Trophoblast cell (in vitro differentiated cells and primary cell): Measurements from ENCODE around the gene TOR4A.
A peak's percentile ranks its signal among the peaks of the same experiment; 100 is the strongest.
"Not testable (repeated sequence)": the region's sequence is repeated elsewhere in the genome, so short reads cannot be mapped to it uniquely, and the experiment has no call there.

ENCODE experiments used
- DNase-seq, 2 donors: peaks; one replicate each; pipeline ENCODE4 v3.0.0-alpha.2; 2016
- H2AFZ ChIP-seq: 2 replicates; pipeline ENCODE4 v1.6.1; 2013; ENCODE audit warnings: low read length, moderate library complexity, mild to moderate bottlenecking; ENCODE audit not compliant: insufficient read depth, poor library complexity
- H2AK5ac ChIP-seq: 2 replicates; pipeline ENCODE4 v1.6.1; 2013; ENCODE audit warnings: mild to moderate bottlenecking, low read length
- H2BK120ac ChIP-seq: 2 replicates; pipeline ENCODE4 v1.6.1; 2013; ENCODE audit warnings: low read length, mild to moderate bottlenecking, moderate library complexity; ENCODE audit not compliant: insufficient read depth, poor library complexity
- H2BK12ac ChIP-seq: 2 replicates; pipeline ENCODE4 v1.6.1; 2013; ENCODE audit warnings: mild to moderate bottlenecking, low read length, moderate library complexity
- H2BK5ac ChIP-seq: 2 replicates; pipeline ENCODE4 v1.6.1; 2013; ENCODE audit warnings: low read length, low read depth, moderate library complexity, mild to moderate bottlenecking; ENCODE audit not compliant: poor library complexity
- H3K14ac ChIP-seq: 2 replicates; pipeline ENCODE4 v1.6.1; 2013; ENCODE audit warnings: mild to moderate bottlenecking, low read length
- H3K18ac ChIP-seq: 2 replicates; pipeline ENCODE4 v1.6.1; 2013; ENCODE audit warnings: mild to moderate bottlenecking, low read length
- H3K23ac ChIP-seq: 2 replicates; pipeline ENCODE4 v1.6.1; 2013; ENCODE audit warnings: low read length
- H3K27ac ChIP-seq: 2 replicates; pipeline ENCODE4 v1.5.1; 2013; ENCODE audit warnings: low read depth, mild to moderate bottlenecking, inconsistent platforms, low read length, moderate library complexity
- H3K27me3 ChIP-seq: 2 replicates; pipeline ENCODE4 v1.6.1; 2013; ENCODE audit warnings: inconsistent platforms, mild to moderate bottlenecking, low read length, moderate library complexity; ENCODE audit not compliant: insufficient read depth
- H3K36me3 ChIP-seq, 2 experiments: 1 replicate in 1 of 2; 2 replicates in 1 of 2; pipeline ENCODE4 v1.6.1; 2013; ENCODE audit warnings: low read length in 2 of 2, mild to moderate bottlenecking in 2 of 2, moderate library complexity in 1 of 2; ENCODE audit not compliant: insufficient read depth in 2 of 2, control insufficient read depth in 1 of 2
- H3K4ac ChIP-seq: 2 replicates; pipeline ENCODE4 v1.6.1; 2013; ENCODE audit warnings: low read depth, mild to moderate bottlenecking, low read length, moderate library complexity
- H3K4me1 ChIP-seq, 2 experiments: 1 replicate in 1 of 2; 2 replicates in 1 of 2; pipeline ENCODE4 v1.6.1; 2013; ENCODE audit warnings: low read length in 2 of 2, mild to moderate bottlenecking in 2 of 2, moderate library complexity in 1 of 2; ENCODE audit not compliant: insufficient read depth in 2 of 2, control insufficient read depth in 1 of 2
- H3K4me2 ChIP-seq: 2 replicates; pipeline ENCODE4 v1.6.1; 2013; ENCODE audit warnings: inconsistent platforms, mild to moderate bottlenecking, low read length, moderate library complexity
- H3K4me3 ChIP-seq: 2 replicates; pipeline ENCODE4 v1.5.1; 2013; ENCODE audit warnings: mild to moderate bottlenecking, low read depth, low read length, inconsistent platforms
- H3K79me1 ChIP-seq: one replicate; pipeline ENCODE4 v1.6.1; 2013; ENCODE audit warnings: low read length
- H3K79me2 ChIP-seq: 2 replicates; pipeline ENCODE4 v1.6.1; 2013; ENCODE audit warnings: low read length, mild to moderate bottlenecking; ENCODE audit not compliant: control insufficient read depth, insufficient read depth, poor library complexity
- H3K9ac ChIP-seq: 2 replicates; pipeline ENCODE4 v1.6.1; 2013; ENCODE audit warnings: mild to moderate bottlenecking, low read length
- H3K9me3 ChIP-seq: 2 replicates; pipeline ENCODE4 v1.6.1; 2013; ENCODE audit warnings: low read depth, mild to moderate bottlenecking, control low read depth, inconsistent platforms, low read length; ENCODE audit not compliant: insufficient read depth
- H4K12ac ChIP-seq: 2 replicates; pipeline ENCODE4 v1.6.1; 2013; ENCODE audit warnings: low read depth, mild to moderate bottlenecking, low read length, moderate library complexity
- H4K8ac ChIP-seq: 2 replicates; pipeline ENCODE4 v1.6.1; 2013; ENCODE audit warnings: low read depth, mild to moderate bottlenecking, low read length, moderate library complexity
- H4K91ac ChIP-seq: one replicate; pipeline ENCODE4 v1.6.1; 2013; ENCODE audit warnings: low read depth, mild to moderate bottlenecking, low read length, moderate library complexity
- WGBS: extraction: QIAGEN DNeasy Blood & Tissue Kit; methylation state at CpG from one replicate; pipeline ENCODE4 v1.1.7; 2013; ENCODE audit warnings: missing lambda C conversion rate; ENCODE audit not compliant: insufficient read length, insufficient coverage; ENCODE audit errors: extremely low coverage; 5-methylcytosine and 5-hydroxymethylcytosine counted together

TOR4A gene

DNA sequence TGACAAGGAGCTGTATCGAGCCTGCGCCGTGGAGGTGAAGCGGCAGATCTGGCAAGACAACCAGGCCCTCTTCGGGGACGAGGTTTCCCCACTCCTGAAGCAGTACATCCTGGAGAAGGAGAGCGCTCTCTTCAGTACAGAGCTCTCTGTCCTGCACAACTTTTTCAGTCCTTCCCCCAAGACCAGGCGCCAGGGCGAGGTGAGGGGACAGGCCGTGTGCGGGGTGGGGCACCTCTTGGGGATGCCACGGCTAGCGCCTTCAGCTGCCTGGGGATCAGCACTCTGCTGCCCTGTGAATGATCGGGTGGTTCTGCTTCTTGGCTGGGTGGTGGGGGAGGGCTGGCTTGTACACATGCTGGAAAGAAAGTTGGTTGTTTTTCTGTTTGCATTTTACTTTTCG is 20.7 kb upstream of the TOR4A start:
- no peaks in the 10 kb centered on the region for H3K9me3 ChIP-seq

DNA sequence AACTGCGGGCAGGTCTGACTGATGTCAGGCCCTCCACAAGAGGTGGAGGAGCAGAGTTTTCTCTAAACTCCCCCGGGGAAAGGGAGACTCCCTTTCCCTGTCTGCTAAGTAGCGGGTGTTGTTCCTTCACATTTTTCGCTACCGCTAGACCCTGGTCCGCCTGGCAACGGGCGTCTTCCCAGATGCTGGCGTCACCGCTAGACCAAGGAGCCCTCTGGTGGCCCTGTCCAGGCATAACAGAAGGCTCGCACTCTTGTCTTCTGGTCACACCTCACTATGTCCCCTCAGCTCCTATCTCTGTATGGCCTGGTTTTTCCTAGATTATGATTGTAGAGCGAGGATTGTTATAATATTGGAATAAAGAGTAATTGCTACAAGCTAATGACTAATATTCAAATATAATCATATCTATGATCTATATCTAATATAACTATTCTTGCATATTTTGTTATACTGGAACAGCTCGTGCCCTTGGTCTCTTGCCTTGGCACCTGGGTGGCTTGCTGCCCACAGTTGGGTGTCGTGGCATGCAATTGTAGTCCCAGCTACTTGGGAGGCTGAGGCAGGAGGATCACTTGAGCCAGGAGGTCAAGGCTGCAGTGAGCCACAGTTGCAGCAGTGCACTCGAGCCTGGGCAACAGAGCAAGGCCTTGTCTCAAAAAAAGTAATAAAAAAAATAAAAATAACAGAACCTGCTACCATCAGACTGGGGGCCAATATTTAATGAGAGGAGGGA is 15.2 kb upstream of the TOR4A start:
- not testable (repeated sequence) for H2BK12ac ChIP-seq, H3K23ac ChIP-seq, H3K9me3 ChIP-seq, H3K9ac ChIP-seq, H3K79me1 ChIP-seq, H4K8ac ChIP-seq, H3K4me1 ChIP-seq, H2BK120ac ChIP-seq, H2BK5ac ChIP-seq, H2AK5ac ChIP-seq, H3K4me3 ChIP-seq, H3K4ac ChIP-seq, H3K4me2 ChIP-seq, H3K14ac ChIP-seq, H3K27ac ChIP-seq, H3K27me3 ChIP-seq, H4K12ac ChIP-seq, H3K18ac ChIP-seq, H3K79me2 ChIP-seq, H4K91ac ChIP-seq, H2AFZ ChIP-seq
- WGBS = no CpG with 5 or more reads among the region's 15 CpGs
- H3K36me3 ChIP-seq = peaks cover 52 to 53% of the 10 kb centered on the region in 2 experiments
- peak in 1 of 2 donors; percentile 46 for DNase-seq

More for the DNA sequence above, 20.7 kb upstream of the TOR4A start:
- Histone ChIP-seq H3K14ac (no peak overlapping the region), H2AK5ac (no peak overlapping the region), H2BK12ac (no peak overlapping the region), H4K12ac (no peak overlapping the region), H2BK5ac (no peak overlapping the region), H3K36me3 (peaks cover 22 to 23% of the 10 kb centered on the region in 2 experiments), H3K27me3 (no peaks in the 10 kb centered on the region), H3K79me2 (peaks cover 12% of the 10 kb centered on the region), H3K4me1 (peaks cover 14 to 16% of the 10 kb centered on the region in 2 experiments), H3K79me1 (peaks cover 12% of the 10 kb centered on the region), H3K4me2 (no peak overlapping the region), H2AFZ (no peak overlapping the region), H3K4ac (peak overlapping the region; percentile 12), H2BK120ac (no peak overlapping the region), H3K9ac (no peak overlapping the region), H3K23ac (no peak overlapping the region), H4K91ac (no peak overlapping the region), H3K27ac (no peak overlapping the region), H4K8ac (no peak overlapping the region), H3K18ac (no peak overlapping the region), H3K4me3 (no peak overlapping the region)
- no peak for DNase-seq
- no CpG with 5 or more reads among the region's 15 CpGs for WGBS

DNA sequence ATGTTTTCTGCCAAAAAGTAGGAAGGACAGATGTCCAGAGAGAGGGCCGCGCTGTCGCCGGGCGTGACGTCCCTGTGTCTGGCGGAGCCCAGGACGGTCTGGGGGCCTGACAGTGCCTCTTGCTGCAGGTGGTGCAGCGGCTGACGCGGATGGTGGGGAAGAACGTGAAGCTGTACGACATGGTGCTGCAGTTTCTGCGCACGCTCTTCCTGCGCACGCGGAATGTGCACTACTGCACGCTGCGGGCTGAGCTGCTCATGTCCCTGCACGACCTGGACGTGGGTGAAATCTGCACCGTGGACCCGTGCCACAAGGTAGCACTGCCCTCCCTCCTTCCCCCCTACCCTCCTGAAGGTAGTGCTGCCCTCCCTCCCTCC is 14.6 kb upstream of the TOR4A start:
- no peak overlapping the region for H4K8ac ChIP-seq
- no peak overlapping the region for H3K4me2 ChIP-seq
- no peak overlapping the region for H3K4ac ChIP-seq
- DNase-seq = no peak
- no peaks in the 10 kb centered on the region for H3K79me1 ChIP-seq
- no peak overlapping the region for H2AFZ ChIP-seq
- no peak overlapping the region for H2BK5ac ChIP-seq
- H2BK120ac ChIP-seq = no peak overlapping the region
- H3K9me3 ChIP-seq = no peaks in the 10 kb centered on the region
- no peak overlapping the region for H3K14ac ChIP-seq
- no peaks in the 10 kb centered on the region for H3K4me1 ChIP-seq
- H2AK5ac ChIP-seq = no peak overlapping the region
- H3K23ac ChIP-seq = no peak overlapping the region
- H4K91ac ChIP-seq = no peak overlapping the region
- peaks cover 53 to 58% of the 10 kb centered on the region in 2 experiments for H3K36me3 ChIP-seq
- no CpG with 5 or more reads among the region's 24 CpGs for WGBS
- H3K27me3 ChIP-seq = no peaks in the 10 kb centered on the region
- H3K9ac ChIP-seq = no peak overlapping the region
- no peak overlapping the region for H3K4me3 ChIP-seq
- H3K27ac ChIP-seq = no peak overlapping the region
- no peaks in the 10 kb centered on the region for H3K79me2 ChIP-seq
- H3K18ac ChIP-seq = no peak overlapping the region
- no peak overlapping the region for H4K12ac ChIP-seq
- H2BK12ac ChIP-seq = no peak overlapping the region

DNA sequence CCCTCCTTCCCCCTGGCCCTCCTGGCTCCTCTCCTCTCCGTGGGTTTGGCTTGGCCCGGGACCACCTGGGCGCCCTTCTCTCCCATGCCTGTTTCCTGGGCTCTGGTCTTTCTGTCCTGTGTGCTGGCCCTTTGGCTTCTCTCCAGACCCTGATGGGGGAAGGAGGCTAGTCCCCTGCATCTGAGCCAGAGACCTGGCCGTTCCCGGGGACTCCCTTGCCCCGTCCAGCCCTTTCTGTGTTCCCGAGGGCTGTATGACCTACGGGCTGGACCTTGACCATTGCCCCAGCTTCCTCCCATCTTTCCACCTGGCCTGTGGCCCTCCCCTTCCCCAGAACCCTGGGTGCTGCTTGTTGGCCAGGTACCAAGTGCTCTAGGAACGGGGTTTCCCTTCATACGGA is 14.0 kb upstream of the TOR4A start:
- peak overlapping the region; percentile 16 for H4K12ac ChIP-seq
- H3K36me3 ChIP-seq = peaks cover 53 to 56% of the 10 kb centered on the region in 2 experiments
- no peak overlapping the region for H3K4me3 ChIP-seq
- H3K4me1 ChIP-seq = no peaks in the 10 kb centered on the region
- H3K79me1 ChIP-seq = no peaks in the 10 kb centered on the region
- no peak overlapping the region for H3K4me2 ChIP-seq
- H3K14ac ChIP-seq = no peak overlapping the region
- H3K79me2 ChIP-seq = no peaks in the 10 kb centered on the region
- H4K91ac ChIP-seq = no peak overlapping the region
- DNase-seq = no peak
- H2AFZ ChIP-seq = no peak overlapping the region
- H3K18ac ChIP-seq = no peak overlapping the region
- H3K9ac ChIP-seq = no peak overlapping the region
- no peak overlapping the region for H2AK5ac ChIP-seq
- H2BK5ac ChIP-seq = no peak overlapping the region
- H4K8ac ChIP-seq = no peak overlapping the region
- no peak overlapping the region for H3K27ac ChIP-seq
- no peak overlapping the region for H3K23ac ChIP-seq
- H2BK120ac ChIP-seq = no peak overlapping the region
- no peaks in the 10 kb centered on the region for H3K27me3 ChIP-seq
- H3K4ac ChIP-seq = no peak overlapping the region
- H3K9me3 ChIP-seq = no peaks in the 10 kb centered on the region
- no peak overlapping the region for H2BK12ac ChIP-seq
- no CpG with 5 or more reads among the region's 10 CpGs for WGBS
